Measurements from ENCODE around the gene EEIG1.
A peak's percentile ranks its signal among the peaks of the same experiment; 100 is the strongest.

Gene EEIG1

DNA sequence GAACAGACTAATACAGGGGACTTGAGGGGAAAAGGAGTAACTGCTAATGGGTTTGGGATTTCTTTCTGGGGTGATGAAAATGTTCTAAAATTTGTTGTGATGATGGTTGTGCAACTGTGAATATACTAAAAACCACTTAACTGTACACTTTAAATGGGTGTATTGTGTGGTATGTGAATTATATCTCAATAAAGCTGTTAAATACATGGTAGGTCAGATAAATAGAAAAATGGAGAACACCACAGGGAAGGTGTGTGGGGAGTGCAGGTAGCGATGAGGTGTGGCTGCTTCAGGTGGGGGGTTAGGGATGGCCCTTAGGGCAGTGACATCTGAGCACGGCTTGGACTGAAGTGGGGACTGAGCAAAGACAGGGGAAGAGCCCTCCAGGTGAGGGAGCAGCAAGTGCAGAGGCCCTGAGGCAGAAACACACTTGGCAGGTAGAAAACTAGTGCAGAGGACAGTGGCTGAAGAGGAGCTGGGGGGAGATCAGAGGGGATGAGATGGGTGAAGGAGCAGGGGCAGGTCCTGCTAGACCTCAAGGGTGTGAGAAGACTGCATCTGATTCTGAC lies 20.9 kb downstream of the EEIG1 start:
- DNase-seq (ENCODE audit: low read depth): no peak

- no peak for DNase-seq (ENCODE audit: low read depth)
Measured at GRCh38 chr9:127959398-127959797, 21.4 kb downstream of the EEIG1 start.

GRCh38 chr9:127958728-127959127 lies 22.1 kb downstream of the EEIG1 start:
- DNase-seq (ENCODE audit: low read depth): no peak

GRCh38 chr9:127955294-127956015 lies 25.3 kb downstream of the EEIG1 start:
- DNase-seq (ENCODE audit: low read depth): peak; percentile 71

GRCh38 chr9:127954831-127955293 lies 25.9 kb downstream of the EEIG1 start:
- DNase-seq (ENCODE audit: low read depth): no peak

DNA sequence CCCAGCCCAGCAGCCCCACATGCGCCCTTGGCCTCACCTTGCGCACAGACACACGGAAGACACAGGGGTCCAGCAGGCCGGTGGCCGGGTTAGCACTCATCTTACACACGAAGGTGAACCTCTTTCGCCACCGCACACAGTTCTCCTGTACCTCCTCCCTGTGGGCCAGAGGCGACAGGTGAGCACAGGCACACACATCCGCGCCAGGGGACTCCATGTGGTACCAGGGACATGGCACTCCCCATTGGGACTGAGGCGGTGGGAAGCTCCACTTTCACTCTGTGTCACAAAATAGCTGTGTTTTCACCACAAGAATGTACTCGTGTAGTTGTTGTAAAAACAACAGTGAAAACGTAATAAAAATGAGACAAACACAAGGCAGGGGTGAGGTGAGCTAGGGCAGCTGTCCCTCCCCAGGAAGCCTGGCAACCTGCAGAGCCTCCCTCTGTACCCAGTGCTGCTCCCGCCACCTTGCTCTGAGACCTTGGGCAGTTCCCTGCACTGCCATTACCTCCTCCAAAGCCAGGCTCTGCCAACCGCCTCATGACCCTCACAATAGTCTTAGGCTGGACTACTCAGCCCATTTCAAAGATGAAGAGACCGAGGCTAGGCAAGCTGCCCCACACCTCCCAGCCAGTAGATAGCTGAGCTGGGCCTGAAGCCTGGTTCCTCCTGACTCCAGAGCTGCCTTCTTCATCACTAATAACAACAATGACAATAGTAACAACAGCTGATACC lies 26.9 kb downstream of the EEIG1 start:
- DNase-seq (ENCODE audit: low read depth): no peak

- DNase-seq (ENCODE audit: low read depth): no peak
Measured at GRCh38 chr9:127953154-127953553, 27.6 kb downstream of the EEIG1 start.

DNA sequence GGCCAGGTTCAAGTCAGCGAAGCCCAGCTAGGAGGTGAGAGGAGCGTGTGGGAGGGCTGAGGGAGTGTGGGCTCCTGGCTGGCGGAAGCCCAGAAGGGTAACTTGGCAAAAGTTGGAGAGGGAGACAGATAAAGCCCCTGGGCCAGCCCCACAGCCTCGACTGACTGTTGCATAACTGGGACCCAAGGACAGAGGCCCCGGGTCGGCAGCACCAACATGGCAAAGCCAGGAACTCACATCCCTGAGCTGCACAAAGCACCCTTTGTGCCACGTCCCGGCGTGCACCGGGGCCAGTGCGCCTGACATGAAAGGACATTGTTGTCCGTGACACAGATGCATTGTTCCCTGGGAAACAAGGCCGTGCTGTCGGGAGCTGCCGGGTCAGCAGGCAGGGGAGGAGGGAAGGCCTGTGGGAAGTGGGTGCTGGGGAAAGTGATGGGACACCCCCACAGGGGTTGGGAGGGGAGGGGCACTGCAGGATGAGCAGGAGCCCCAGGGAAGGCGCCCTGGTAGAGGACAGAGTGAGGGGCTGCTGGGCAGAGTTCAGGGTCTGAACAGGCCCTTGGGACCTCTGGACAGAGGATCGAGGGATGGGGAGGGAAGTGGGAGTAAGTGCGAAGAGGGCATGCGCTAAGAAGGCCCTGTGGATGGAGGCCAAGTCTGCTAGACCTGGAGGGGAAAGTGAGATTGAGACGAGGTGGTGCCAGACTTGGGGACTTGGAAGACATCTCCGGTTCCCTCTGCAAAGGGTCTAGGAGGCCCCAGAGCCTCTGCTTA lies 30.1 kb downstream of the EEIG1 start:
- DNase-seq (ENCODE audit: low read depth): no peak

- no peak for DNase-seq (ENCODE audit: low read depth)
Measured at GRCh38 chr9:127949827-127950512, 30.8 kb downstream of the EEIG1 start.

DNA sequence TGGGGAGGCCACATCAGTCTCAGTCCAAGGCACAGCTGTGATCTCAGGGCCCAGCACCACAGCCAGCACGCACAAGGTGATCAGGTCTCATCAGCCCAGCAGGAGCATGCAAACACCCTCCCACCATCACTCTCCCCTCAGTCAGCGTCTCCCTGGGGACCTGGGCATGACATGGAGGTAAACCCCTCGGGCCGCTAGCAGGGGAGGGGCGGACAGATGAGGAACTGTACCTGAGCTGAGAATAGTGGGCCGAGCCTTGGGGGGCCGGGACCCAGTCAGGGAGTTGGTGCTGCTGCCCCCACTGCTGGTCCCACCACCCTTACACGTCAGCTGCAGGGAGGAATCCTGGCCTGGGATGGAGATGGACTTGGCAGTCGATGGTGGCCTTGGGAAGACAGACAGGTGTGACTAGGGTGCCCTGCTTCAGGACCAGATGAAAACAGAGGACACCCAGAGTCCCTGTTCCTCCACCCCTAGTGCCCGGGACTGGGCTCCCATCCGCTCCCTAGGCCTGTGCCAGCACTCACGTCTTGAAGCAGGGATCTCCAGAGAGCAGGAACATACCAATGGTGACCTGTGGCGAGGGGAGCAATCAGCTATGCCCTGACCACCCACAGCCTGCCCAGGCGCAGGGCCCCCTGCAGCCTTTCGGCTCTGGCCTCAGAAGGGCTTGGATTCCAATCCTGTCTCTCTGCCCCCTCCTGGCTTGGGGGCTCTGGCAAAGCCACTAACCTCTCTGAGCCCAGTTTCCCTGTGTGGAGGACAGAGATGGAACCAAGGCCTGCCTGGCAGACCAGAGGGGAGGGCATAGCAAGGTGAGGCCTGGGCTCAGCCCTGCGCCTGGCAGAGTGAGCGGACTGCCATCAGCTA lies 32.7 kb downstream of the EEIG1 start:
- no peak for DNase-seq (ENCODE audit: low read depth)

- no peak for DNase-seq (ENCODE audit: low read depth)
Measured at GRCh38 chr9:127946728-127947127, 34.1 kb downstream of the EEIG1 start.

DNA sequence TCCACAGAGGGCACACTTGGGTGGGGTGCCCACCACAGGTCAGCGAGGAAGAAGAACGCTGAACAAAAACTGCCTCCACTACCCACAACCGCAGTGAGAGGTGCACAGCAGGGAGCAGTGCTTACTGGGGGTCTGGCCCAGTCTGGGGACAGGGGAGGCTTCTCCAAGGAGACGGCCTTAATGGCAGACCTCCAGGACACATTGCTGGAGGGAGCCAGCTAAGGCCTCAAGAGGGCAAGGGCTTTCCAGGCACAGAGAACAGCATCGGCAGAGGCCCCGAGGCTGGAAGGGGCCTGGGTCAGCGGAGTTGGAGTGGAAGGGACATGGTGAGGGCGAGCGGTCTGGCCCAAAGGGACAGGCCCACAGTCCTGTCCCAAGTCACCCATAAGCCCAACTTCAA lies 34.8 kb downstream of the EEIG1 start:
- no peak for DNase-seq (ENCODE audit: low read depth)

DNA sequence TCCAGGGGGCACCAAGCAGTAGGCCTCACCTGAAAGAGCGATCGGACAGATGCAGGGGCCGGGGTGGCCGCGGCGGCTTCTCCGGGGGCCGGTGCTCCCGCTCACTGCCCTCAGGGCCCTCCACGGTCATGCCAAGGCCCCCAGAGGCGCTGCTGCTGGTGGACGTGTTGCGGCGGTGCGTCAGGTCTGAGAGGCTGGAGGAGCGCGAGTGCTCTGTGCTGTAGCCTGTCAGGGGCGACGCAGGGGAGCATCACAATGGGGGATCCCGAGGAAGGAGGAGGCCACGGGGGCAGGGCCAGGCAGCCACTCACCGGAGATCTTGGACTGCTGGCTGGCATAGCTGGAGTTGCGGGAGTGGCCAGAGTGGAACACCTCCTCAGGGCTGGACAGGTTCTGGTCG lies 35.5 kb downstream of the EEIG1 start:
- no peak for DNase-seq (ENCODE audit: low read depth)

- no peak for DNase-seq (ENCODE audit: low read depth)
Measured at GRCh38 chr9:127944586-127945218, 36.1 kb downstream of the EEIG1 start.

GRCh38 chr9:127943731-127944144 lies 37.1 kb downstream of the EEIG1 start:
- DNase-seq (ENCODE audit: low read depth): peak; percentile 56

GRCh38 chr9:127943011-127943662 lies 37.7 kb downstream of the EEIG1 start:
- DNase-seq (ENCODE audit: low read depth): no peak

- no peak for DNase-seq (ENCODE audit: low read depth)
Measured at GRCh38 chr9:127942216-127943010, 38.4 kb downstream of the EEIG1 start.

DNA sequence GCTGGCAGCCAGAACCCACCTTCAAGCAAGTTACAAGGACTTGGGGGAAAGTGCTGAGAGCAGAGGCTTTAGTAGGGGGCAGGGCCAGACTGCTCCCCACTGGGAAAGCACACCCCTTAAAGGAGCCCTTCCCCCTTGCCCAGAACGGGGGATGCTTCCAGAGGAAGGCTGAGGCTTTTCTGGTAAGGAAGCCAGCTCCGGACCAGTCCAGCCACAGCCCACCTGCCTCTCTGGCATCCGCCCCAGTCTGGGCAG lies 38.9 kb downstream of the EEIG1 start:
- no peak for DNase-seq (ENCODE audit: low read depth)
